NB4 (cell line): ENCODE results near the gene ADISSP.

Experiments used
- DNase-seq: peaks from one replicate; pipeline ENCODE4 v3.0.0; 2010; ENCODE audit warnings: low read depth
- H3K4me3 ChIP-seq: one replicate; pipeline ENCODE4 v1.5.1; 2011; ENCODE audit warnings: mild to moderate bottlenecking, low read depth, low read length, moderate library complexity
- MYC ChIP-seq: IDR thresholded peaks from 2 replicates; pipeline ENCODE4 v1.6.1; 2011; ENCODE audit warnings: low read depth, low read length
- POLR2A ChIP-seq: IDR thresholded peaks from 2 replicates; pipeline ENCODE4 v1.6.1; 2011; ENCODE audit warnings: mild to moderate bottlenecking; ENCODE audit not compliant: insufficient read length; ENCODE audit errors: extremely low read depth
- TF ChIP-seq, protein P1 (sequence below): IDR thresholded peaks from one replicate; pipeline ENCODE4 v1.5.1; 2012; ENCODE audit warnings: low read depth, low read length
- TF ChIP-seq, protein P2 (sequence below): IDR thresholded peaks from 2 replicates; pipeline ENCODE4 v1.6.1; 2011; ENCODE audit warnings: low read depth, low read length

ADISSP gene

DNA sequence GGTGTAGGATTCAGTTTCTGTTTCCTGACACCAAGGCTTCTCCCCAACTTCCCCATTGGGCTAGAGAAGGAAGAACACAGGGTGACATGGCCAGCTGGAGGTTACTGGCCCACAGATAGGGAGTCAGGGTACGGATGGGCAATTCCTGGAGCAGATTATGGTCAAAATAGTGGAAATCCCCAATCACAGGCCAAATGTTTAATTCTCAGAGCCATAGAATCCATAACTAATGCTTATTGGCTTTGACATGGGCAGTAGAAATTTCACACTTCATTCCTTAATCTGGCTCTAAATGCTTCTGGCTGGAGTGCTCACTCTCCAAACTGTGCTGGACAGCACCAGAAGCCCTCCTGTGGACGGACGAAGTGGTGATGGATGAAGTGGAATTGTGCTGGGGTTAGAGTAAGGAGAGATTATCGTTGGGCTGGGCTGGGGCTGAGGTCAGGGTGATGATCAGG lies 56.0 kb downstream of the ADISSP start:
- TF ChIP-seq, protein P1, sequence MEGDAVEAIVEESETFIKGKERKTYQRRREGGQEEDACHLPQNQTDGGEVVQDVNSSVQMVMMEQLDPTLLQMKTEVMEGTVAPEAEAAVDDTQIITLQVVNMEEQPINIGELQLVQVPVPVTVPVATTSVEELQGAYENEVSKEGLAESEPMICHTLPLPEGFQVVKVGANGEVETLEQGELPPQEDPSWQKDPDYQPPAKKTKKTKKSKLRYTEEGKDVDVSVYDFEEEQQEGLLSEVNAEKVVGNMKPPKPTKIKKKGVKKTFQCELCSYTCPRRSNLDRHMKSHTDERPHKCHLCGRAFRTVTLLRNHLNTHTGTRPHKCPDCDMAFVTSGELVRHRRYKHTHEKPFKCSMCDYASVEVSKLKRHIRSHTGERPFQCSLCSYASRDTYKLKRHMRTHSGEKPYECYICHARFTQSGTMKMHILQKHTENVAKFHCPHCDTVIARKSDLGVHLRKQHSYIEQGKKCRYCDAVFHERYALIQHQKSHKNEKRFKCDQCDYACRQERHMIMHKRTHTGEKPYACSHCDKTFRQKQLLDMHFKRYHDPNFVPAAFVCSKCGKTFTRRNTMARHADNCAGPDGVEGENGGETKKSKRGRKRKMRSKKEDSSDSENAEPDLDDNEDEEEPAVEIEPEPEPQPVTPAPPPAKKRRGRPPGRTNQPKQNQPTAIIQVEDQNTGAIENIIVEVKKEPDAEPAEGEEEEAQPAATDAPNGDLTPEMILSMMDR, result no peak
- no peak for TF ChIP-seq POLR2A
- no peak for TF ChIP-seq MYC
- TF ChIP-seq, protein P2, sequence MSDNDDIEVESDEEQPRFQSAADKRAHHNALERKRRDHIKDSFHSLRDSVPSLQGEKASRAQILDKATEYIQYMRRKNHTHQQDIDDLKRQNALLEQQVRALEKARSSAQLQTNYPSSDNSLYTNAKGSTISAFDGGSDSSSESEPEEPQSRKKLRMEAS, result no peak
- DNase-seq, result no peak
- no peak overlapping the region for H3K4me3 ChIP-seq

DNA sequence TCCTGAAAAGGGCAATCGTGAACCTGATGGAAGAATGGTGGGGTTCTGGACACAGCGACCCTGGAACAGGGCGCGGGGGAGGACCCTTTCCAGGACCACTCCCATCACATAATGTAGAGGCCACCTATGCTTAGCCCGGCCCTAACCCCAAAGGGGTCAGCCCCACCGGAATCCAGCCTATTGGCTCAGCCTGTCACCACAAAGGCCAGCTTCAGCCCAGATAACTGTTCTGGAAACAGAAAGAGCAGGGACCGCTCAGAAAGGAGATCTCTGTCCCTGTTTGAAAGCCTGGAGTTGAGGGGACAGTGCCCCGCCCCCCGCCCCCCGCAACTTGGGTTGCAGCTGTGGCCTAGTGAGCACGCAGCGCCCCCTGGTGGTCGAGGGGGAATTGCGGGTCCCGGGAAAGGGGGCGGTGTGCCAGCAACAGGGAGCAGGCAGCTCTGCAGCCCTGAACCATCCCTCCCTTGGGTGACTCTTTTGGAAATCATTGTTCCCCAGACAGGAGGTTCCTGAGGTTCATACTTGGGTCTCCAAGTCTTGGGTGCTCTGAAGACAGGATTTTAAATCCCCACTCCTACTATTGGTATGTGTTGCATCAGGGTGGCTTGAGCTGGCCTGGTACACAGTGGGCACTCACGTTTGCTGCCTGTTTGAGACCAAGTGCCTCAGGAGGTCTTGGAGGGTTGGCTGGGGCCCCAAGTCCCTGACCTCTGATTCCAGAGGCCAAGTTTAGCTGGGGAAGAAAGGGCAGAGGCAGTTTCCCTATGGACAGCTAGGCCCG lies 56.7 kb downstream of the ADISSP start:
- peak; percentile 75 for DNase-seq
- TF ChIP-seq, protein P1, result peak; percentile 83
- TF ChIP-seq MYC, result no peak
- no peak for TF ChIP-seq POLR2A
- TF ChIP-seq, protein P2, result 0 out of 2 replicates have a peak, but pooled peaks have one; percentile 9
- H3K4me3 ChIP-seq, result no peak overlapping the region

DNA sequence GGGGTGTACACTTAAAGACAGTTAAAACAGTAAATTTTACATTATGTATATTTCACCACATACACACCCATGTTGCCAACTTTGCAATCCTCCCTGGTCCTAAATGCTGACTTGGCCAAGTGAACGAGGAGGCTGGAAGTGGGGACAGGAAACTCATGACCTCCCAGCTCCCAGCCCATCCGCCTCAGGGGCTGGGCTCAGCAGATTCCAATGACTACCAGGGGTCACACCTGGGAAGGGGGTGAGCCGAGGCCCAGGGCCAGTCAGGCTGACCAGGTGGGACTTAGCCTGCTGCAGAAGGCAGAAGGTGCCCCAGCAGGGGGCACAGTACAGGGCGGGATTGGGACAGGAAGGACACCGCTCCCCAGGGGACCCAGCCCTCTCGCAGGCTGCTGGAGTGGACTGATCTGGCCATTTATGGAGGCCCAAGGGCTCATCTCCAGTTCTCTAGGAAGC lies 57.5 kb downstream of the ADISSP start:
- no peak overlapping the region for H3K4me3 ChIP-seq
- DNase-seq, result peak; percentile 34
- TF ChIP-seq, protein P2, result no peak
- TF ChIP-seq, protein P1, result peak; percentile 2

DNA sequence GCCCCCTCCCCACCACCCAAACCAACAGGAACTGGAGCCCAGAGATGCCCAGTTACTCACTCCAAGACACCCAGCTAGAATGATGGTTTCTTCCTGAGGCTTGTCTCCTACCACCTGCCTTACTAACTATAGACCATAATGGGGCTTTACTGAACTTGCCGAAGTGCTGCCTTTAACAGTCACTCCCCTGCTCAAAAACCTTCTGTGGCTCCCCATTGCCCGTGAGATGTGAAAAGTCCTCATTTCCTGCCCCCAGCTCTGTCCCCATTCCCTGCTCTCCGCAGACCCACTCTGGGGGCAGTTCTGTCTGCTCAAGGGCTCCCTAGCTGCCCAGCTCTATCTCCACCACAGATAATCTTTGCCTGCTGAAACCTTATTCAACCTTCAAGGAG lies 60.0 kb downstream of the ADISSP start:
- no peak for DNase-seq
- TF ChIP-seq MYC, result no peak
- TF ChIP-seq, protein P2, result no peak
- TF ChIP-seq, protein P1, result no peak
- H3K4me3 ChIP-seq, result no peak overlapping the region

DNA sequence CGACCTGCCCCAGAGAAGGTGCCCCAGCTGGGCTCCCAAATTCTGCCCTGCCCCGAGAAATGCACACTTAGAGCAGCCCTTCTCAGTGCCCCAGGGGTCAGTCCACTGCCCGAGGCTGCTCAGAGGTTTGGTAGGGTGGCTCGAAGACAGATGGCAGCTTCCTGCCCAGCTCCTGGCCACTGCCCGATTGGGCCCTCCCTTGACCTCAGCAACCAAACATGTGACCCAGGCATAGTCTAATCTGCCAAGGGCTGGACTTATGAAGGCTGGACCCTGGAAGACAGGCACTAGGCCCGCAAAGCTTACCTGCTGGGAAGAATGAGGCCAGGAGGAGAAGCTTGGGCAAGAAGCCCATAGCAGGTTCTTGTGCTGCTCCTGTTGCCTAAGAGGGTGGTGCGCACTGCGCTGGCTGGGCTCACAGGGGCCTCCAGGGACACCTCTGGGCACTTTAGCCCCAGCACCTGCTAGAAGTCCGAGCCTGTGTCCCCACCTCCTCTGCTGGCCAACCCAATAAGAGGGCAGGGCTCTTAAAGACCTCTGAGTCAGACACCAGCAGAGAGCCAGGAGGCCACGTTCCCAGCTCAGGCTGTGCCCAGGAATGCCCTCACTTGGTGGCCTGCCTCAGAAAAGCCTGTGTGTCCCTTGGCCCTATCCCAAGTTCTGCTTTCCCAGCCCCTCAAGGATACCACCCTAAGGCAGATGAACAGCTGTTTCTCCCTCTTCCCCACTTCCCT lies 60.6 kb downstream of the ADISSP start:
- no peak overlapping the region for H3K4me3 ChIP-seq
- TF ChIP-seq MYC, result no peak
- TF ChIP-seq, protein P1, result no peak
- no peak for TF ChIP-seq POLR2A
- TF ChIP-seq, protein P2, result no peak
- DNase-seq, result no peak
